Activated T-cell treated with anti-CD3 and anti-CD28 coated beads, Interleukin-2, amount 50 U/mL, for 48 hours (primary cell): ENCODE results near the gene PALD1.

Experiments used
- DNase-seq, 2 experiments: peaks; one replicate each; pipeline ENCODE4 v3.0.0-alpha.2; 2020

PALD1 gene

DNA sequence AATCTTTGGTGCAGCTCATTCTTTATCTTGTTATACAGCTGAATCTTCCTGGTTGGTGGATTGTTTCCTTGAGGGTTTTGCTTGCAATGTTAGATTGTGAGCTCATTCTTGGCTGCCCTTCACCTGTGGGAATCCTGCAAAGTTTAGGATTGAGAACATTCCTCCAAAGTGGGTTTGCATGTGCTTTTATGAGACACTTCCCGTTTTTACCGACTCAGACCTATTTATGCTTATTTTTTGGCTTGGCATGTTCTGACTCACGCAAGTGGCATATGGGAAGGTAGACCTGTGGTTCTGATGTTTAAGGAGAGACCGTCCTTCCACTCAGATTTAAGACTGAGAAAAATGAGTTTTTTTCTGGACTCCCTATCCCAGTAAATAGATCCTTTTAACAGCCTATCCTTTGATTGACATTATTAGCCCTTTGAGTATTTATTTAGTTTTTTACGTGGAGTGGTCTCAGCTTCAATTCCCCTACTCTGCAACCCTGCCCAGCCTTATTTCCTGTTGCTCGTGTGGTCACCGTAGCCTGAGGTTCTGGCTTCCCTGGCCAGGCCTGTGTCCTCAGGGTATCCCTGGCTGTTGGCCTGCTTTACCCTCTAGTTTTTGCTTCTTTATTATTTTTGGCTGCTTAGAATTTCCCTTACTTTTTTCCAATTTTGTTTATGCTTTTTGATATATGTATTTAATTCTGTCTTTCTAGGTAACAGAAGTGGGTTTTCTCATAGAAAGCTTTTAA is 137.4 kb downstream of the PALD1 start:
- DNase-seq, result no peak

DNA sequence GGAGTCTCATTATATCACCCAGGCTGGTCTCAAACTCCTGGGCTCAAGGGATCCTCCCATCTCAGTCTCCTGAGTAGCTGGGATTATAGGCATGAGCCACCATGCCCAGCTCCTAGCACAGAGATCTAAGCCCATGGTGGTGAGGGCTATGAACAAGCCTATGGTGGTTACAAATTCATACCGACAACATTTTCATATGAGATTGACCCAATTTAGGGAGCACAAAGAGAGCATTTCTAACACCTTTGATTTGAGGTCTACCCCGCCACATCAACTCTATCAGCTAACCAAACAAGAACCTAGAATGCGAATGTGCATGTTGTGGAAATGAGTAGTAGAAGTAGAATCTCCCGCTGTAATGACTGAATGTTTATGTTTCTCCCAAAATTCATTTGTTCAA is 138.2 kb downstream of the PALD1 start:
- DNase-seq, result no peak
